Measurements from ENCODE around the gene FIGN. TPM values are rescaled to one million over a fixed set of nuclear protein-coding genes. Genes with fewer than 3 reads are reported as not detected.

FIGN gene
- total and polyA plus RNA-seq, 2 donors (not counting 3 experiments of a cell fraction or from before 2014, with no cell fraction given), result 1.8 to 8.1 TPM

DNA sequence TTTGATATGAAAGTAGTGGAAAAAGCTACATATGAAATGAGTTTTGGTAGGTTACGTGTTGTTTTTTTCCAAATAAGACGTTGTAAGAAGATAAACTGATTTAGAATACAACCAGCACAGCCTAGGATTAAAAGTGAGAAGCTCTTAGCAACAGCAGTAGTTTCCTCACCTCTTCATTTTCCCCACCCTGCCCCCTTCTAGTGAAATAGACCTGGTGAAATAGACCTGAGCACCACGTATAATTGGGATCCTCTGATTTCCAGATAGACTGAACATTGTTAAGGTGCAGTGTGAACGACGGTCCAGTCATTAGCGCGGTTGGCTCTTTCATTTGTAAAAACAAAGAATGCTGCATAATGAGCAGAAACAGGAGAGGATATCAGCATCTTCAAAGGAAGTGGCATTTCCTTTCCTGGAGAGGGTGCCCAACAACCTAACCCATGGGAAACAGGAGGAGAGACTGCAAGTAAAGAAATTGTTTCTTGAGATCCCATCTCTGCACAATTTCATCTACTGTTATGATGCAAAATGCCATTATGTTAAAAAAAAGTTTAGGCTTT lies 114.3 kb downstream of the FIGN start:
- Histone ChIP-seq H3K4me1 (ENCODE audit: control insufficient read depth, extremely low read depth, insufficient read depth, low read length) (peaks cover 4% of the 10 kb centered on the region), H2AFZ (ENCODE audit: low read depth, low read length) (no peak overlapping the region), H3K27ac (ENCODE audit: insufficient read depth, low read depth, low read length) (no peak overlapping the region), H3K9ac (replicated peaks; ENCODE audit: extremely low read depth, insufficient read depth, low read length) (no peak overlapping the region), H3K36me3 (ENCODE audit: control insufficient read depth in 2 of 2, extremely low read depth in 1 of 2, insufficient read depth in 2 of 2, low read length in 2 of 2) (no peaks in the 10 kb centered on the region), H3K79me2 (ENCODE audit: control insufficient read depth, insufficient read depth, low read length) (no peaks in the 10 kb centered on the region), H3K4me2 (ENCODE audit: insufficient read depth, low read length) (no peak overlapping the region), H4K20me1 (replicated peaks; ENCODE audit: control insufficient read depth, extremely low read depth, insufficient read depth, low read length) (no peaks in the 10 kb centered on the region), H3K9me1 (replicated peaks; ENCODE audit: control insufficient read depth, extremely low read depth, insufficient read depth, low read length) (no peaks in the 10 kb centered on the region), H3K27me3 (ENCODE audit: control insufficient read depth in 2 of 2, insufficient read depth in 2 of 2, low read length in 2 of 2) (no peaks in the 10 kb centered on the region), H3K4me3 (replicated peaks in 1 of 3; ENCODE audit: insufficient read depth in 1 of 3, low read depth in 1 of 3, low read length in 3 of 3) (no peak overlapping the region), H3K9me3 (replicated peaks; ENCODE audit: control insufficient read depth, insufficient read depth, low read length) (no peaks in the 10 kb centered on the region)
- no peak for FAIRE-seq
- ChIA-PET POLR2A (no interaction called here), CTCF (no interaction called here)
- dilution Hi-C loops (cut with MboI; ENCODE audit: extremely low pct_ligation_motif_present, low sequenced_read_pairs), result no loop called here
- no peak for TF ChIP-seq EZH2 (IDR thresholded peaks at IDR 0.05; ENCODE audit: borderline replicate concordance, low read depth, low read length, severe bottlenecking)
- no peak for TF ChIP-seq GATA2 (IDR thresholded peaks at IDR 0.05; ENCODE audit: insufficient read depth, insufficient read length, low read depth, low read length)
- no peak for TF ChIP-seq JUN (IDR thresholded peaks at IDR 0.05; ENCODE audit: borderline replicate concordance, insufficient read depth, insufficient read length, low read depth)
- TF ChIP-seq, protein P1, sequence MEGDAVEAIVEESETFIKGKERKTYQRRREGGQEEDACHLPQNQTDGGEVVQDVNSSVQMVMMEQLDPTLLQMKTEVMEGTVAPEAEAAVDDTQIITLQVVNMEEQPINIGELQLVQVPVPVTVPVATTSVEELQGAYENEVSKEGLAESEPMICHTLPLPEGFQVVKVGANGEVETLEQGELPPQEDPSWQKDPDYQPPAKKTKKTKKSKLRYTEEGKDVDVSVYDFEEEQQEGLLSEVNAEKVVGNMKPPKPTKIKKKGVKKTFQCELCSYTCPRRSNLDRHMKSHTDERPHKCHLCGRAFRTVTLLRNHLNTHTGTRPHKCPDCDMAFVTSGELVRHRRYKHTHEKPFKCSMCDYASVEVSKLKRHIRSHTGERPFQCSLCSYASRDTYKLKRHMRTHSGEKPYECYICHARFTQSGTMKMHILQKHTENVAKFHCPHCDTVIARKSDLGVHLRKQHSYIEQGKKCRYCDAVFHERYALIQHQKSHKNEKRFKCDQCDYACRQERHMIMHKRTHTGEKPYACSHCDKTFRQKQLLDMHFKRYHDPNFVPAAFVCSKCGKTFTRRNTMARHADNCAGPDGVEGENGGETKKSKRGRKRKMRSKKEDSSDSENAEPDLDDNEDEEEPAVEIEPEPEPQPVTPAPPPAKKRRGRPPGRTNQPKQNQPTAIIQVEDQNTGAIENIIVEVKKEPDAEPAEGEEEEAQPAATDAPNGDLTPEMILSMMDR (IDR thresholded peaks at IDR 0.05; ENCODE audit: extremely low read depth in 1 of 2, insufficient read depth in 1 of 2, low read depth in 1 of 2, low read length in 2 of 2), result no peak
- no peak for TF ChIP-seq POLR2AphosphoS5 (IDR thresholded peaks at IDR 0.05; ENCODE audit: insufficient read depth, low read depth, low read length)
- no peak for TF ChIP-seq FOS (IDR thresholded peaks at IDR 0.05; ENCODE audit: borderline replicate concordance, insufficient read depth, low read length)
- TF ChIP-seq POLR2A (IDR thresholded peaks at IDR 0.05; ENCODE audit: low read depth, low read length), result no peak
- no peak for TF ChIP-seq MAX (IDR thresholded peaks at IDR 0.05; ENCODE audit: insufficient read depth, insufficient read length)
- no peak for TF ChIP-seq MYC (IDR thresholded peaks at IDR 0.05; ENCODE audit: low read depth, low read length)
- no peak for DNase-seq (ENCODE audit: low read depth, low spot score)
- intact Hi-C loops (cut with micrococcal nuclease), result loop anchor here (5.0 kb wide), 1 partner anchor 256 kb away; no protein-coding TSS in a partner anchor
- no TSS peak for BruUV-seq (replicated peaks)
